COR-L47 (cell line): ENCODE measurements around the gene SIGLEC14.
"Not testable (repeated sequence)": the region's sequence is repeated elsewhere in the genome, so short reads cannot be mapped to it uniquely, and the experiment has no call there.

ENCODE experiments used
- DNase-seq: peaks from one replicate; lab custom pipeline; 2025; lab: John Stamatoyannopoulos, UW

Gene SIGLEC14

GRCh38 chr19:51646730-51647129, at the start of gene SIGLEC14:
SIGLEC14 (minus strand) TSS chr19:51646825; CDS start chr19:51646759, 66 bp downstream.
- not testable (repeated sequence) for DNase-seq

- DNase-seq = no peak
Observed at GRCh38 chr19:51695702-51696315, 49.2 kb upstream of the SIGLEC14 start.

GRCh38 chr19:51695088-51695487, 48.5 kb upstream of the SIGLEC14 start:
- no peak for DNase-seq

- no peak for DNase-seq
Observed at GRCh38 chr19:51694318-51695085, 47.9 kb upstream of the SIGLEC14 start.

GRCh38 chr19:51693819-51694218, 47.2 kb upstream of the SIGLEC14 start:
- no peak for DNase-seq

- DNase-seq = no peak
Observed at GRCh38 chr19:51693260-51693659, 46.6 kb upstream of the SIGLEC14 start, which contains the start of gene SPACA6. SPACA6 (plus strand) TSS chr19:51693330; CDS start chr19:51693527, 197 bp downstream.

GRCh38 chr19:51692468-51692867, 45.8 kb upstream of the SIGLEC14 start:
- DNase-seq = no peak

GRCh38 chr19:51691584-51692428, 45.2 kb upstream of the SIGLEC14 start:
- DNase-seq = no peak

GRCh38 chr19:51691074-51691583, 44.5 kb upstream of the SIGLEC14 start:
- DNase-seq = no peak

- peak; percentile 74 for DNase-seq
Observed at GRCh38 chr19:51690454-51691073, 43.9 kb upstream of the SIGLEC14 start.

GRCh38 chr19:51689751-51690453, 43.3 kb upstream of the SIGLEC14 start:
- DNase-seq = no peak

- peak; percentile 88 for DNase-seq
Observed at GRCh38 chr19:51688671-51689571, 42.3 kb upstream of the SIGLEC14 start.

- DNase-seq = no peak
Observed at GRCh38 chr19:51687791-51688670, 41.4 kb upstream of the SIGLEC14 start.

- DNase-seq = no peak
Observed at GRCh38 chr19:51686171-51686570, 39.5 kb upstream of the SIGLEC14 start.

- DNase-seq = no peak
Observed at GRCh38 chr19:51681286-51681941, 34.8 kb upstream of the SIGLEC14 start.

- no peak for DNase-seq
Observed at GRCh38 chr19:51680474-51680873, 33.8 kb upstream of the SIGLEC14 start.

- no peak for DNase-seq
Observed at GRCh38 chr19:51676566-51677083, 30.0 kb upstream of the SIGLEC14 start.

GRCh38 chr19:51675911-51676565, 29.4 kb upstream of the SIGLEC14 start:
- DNase-seq = not testable (repeated sequence)
